ENCODE measurements around the gene HECTD3.

The HECTD3 gene

DNA sequence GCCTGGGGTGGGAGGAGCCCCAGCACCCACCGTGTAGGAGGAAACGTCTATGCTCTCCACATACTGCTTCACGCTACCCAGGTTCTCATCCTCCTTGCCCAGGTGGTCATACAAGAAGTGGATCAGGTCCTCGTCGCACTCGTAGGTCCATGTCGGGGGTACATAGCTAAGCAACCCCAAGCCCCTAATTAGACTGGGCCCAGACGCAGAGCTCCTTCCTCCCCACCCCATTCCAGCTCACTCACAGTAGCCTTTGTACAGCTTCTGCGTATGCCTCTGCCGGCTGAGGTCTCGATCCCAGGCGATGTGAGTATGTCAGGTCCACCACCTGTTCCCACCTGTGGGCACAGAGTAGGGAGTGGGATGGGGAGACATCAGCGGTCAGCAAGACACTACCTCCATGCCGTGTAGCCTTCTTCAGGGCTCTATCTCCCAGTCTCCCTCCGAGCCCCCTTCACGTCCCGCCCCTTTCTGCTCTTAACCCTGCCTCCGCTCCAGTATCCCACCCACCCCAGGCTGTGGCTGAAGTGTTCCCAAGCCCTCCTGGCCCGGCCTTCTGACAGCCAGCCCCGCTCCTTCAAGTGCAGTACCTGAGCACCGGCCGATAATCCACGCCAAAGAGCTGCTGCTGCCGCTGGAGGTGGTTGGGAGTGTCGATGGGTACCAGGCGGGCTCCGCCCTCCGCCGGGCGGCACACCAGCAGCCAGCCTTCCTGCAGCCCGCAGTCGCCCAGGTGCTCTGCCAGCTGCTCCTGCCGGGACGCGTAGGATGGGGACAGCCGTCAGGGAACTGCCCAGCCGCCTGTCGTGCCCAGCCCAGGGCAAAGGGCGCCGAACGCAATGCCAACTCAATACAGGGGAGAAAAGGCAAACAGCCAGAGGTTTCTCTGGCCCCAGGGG, 919 bp downstream of the HECTD3 start:
- DNase-seq (ENCODE audit: low read depth) = peak; percentile 30
- peak overlapping the region; percentile 71 for H3K4me3 ChIP-seq (ENCODE audit: low read depth, low read length)
- TF ChIP-seq, protein P1, sequence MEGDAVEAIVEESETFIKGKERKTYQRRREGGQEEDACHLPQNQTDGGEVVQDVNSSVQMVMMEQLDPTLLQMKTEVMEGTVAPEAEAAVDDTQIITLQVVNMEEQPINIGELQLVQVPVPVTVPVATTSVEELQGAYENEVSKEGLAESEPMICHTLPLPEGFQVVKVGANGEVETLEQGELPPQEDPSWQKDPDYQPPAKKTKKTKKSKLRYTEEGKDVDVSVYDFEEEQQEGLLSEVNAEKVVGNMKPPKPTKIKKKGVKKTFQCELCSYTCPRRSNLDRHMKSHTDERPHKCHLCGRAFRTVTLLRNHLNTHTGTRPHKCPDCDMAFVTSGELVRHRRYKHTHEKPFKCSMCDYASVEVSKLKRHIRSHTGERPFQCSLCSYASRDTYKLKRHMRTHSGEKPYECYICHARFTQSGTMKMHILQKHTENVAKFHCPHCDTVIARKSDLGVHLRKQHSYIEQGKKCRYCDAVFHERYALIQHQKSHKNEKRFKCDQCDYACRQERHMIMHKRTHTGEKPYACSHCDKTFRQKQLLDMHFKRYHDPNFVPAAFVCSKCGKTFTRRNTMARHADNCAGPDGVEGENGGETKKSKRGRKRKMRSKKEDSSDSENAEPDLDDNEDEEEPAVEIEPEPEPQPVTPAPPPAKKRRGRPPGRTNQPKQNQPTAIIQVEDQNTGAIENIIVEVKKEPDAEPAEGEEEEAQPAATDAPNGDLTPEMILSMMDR (IDR thresholded peaks at IDR 0.05; ENCODE audit: insufficient read depth, low read depth, low read length, missing control alignments) = no peak

DNA sequence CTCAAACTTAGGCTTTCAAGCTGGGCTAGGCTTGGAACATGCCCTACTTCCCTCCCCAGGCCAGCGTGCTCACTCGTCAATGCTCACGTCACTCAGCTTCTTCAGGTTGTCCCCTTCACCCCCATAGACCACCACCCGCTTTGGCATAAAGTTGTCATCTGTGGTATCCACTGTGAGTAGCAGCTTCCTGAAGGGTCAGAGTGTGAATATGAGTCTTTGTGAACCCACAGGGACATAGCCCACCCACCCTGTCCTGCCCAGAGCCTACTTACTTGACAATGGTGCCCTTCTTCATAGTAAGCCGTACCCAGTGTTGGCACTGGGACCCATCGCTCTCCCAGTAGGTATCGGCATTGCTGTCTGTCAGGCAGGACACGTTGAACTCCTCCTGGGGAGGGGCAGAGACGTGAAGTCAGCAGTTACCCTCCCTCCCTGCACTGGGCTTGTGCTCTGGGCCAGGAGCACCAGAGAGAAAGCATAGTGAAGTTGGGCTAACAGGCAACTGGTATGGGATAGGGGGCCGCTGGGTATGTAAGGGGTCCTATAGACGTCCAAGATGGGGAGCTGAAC, 1.7 kb downstream of the HECTD3 start:
- no peak overlapping the region for H3K4me3 ChIP-seq (ENCODE audit: low read depth, low read length)
- no peak for DNase-seq (ENCODE audit: low read depth)
- TF ChIP-seq, protein P1 (IDR thresholded peaks at IDR 0.05; ENCODE audit: insufficient read depth, low read depth, low read length, missing control alignments) = no peak

DNA sequence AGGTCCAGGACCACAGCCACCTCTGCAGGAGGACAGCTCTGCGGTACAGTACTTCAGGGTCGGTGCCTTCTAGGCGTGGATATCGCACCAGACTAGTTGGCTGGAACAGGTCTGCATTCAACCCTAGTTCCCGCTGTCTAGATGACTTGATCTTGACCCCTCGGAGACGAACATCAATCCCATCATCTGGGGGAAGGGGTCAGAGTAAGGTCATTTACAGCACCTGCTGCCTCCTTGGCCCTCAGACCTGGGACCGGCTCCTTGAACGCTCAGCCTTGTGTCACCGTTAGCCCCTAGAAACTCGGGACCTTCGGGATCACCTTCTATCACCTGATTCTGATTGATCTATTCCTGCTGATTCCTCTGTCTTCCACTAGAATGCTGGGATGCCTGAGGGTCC, 2.6 kb downstream of the HECTD3 start:
- DNase-seq (ENCODE audit: low read depth) = no peak
- TF ChIP-seq, protein P1 (IDR thresholded peaks at IDR 0.05; ENCODE audit: insufficient read depth, low read depth, low read length, missing control alignments) = no peak
- no peak overlapping the region for H3K4me3 ChIP-seq (ENCODE audit: low read depth, low read length)

DNA sequence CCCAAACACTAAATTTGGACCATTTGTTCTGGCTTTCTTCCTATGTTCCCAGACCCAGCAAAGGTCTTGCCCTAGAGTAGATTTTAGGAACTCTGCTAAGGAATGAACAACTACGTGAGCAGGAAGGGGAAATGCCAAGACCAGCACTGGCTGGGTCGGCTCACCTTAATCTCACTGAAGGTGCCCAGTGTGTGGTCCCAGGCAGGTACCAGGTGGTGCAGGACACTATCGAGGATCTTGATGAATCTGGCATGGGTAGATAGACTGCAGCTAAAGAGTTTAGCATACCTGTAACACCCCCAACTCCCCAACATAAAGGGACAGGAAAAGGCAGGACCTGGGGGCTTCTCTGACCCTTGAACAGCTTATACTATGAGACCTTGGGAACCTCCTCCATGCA, 3.0 kb downstream of the HECTD3 start:
- no peak for DNase-seq (ENCODE audit: low read depth)
- no peak overlapping the region for H3K4me3 ChIP-seq (ENCODE audit: low read depth, low read length)
- TF ChIP-seq, protein P1 (IDR thresholded peaks at IDR 0.05; ENCODE audit: insufficient read depth, low read depth, low read length, missing control alignments) = no peak

DNA sequence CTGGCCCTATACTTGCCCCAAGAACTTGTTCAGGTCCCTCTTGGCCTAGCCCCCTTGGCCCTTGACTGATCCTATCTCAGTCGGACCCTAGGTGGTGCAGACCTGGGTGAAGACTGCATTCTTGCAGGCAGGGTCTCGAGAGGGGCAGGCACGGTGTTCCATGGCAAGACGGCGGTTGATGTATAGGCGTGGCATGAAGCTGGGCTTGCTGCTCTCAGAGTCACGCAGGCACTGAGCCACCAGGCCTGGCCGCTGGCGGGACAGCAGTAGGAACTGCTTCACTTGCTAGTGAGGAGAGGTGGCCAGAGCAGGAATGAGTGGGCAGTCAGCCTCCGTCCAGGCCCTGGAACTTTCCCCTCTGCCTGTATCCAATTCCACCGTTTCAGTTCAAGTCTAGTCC, 3.8 kb downstream of the HECTD3 start:
- no peak for DNase-seq (ENCODE audit: low read depth)
- H3K4me3 ChIP-seq (ENCODE audit: low read depth, low read length) = no peak overlapping the region
- TF ChIP-seq, protein P1 (IDR thresholded peaks at IDR 0.05; ENCODE audit: insufficient read depth, low read depth, low read length, missing control alignments) = no peak

DNA sequence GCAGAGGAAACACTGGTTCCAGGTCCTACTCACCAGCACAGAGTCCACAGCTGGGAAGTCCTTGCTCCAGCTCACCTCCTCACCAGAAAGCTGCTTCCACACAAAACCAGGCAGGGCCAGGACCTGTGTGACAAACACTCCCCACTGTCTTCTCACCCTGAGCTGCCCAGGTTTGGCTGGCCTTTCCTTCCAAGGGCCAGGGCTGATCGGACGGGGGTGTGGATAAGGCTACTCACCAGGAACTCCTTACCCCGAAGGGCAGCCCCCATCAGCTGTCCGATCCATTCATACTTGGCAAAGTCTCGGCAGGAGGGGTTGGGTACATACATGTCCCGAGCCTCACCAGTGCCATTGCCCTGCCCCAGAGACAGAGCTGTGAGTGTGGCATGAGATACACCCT, 5.4 kb downstream of the HECTD3 start:
- DNase-seq (ENCODE audit: low read depth) = no peak
- TF ChIP-seq, protein P1 (IDR thresholded peaks at IDR 0.05; ENCODE audit: insufficient read depth, low read depth, low read length, missing control alignments) = no peak
- H3K4me3 ChIP-seq (ENCODE audit: low read depth, low read length) = no peak overlapping the region
